Measurements from ENCODE around the gene FOXP2.
"Not testable (repeated sequence)": the region's sequence is repeated elsewhere in the genome, so short reads cannot be mapped to it uniquely, and the experiment has no call there.

FOXP2 gene

DNA sequence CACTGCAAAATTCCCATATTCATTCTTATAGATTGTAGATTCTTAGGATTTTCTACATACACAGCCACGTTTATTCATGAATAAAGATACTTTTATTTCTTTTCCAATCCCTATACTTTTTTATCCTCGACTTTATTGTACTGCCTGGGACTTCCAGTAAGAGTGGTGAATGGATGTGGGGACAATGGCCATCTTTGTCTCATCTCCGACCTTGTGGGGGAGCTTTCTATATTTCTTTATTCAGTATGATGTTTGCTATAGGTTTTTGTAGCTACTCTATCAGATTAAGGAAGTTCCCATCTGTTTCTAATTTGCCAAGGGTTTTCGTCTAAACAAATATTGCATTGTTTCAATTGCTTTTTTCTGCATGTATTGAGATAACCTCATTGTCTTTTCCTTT is 184.3 kb downstream of the FOXP2 start:
- DNase-seq, result no peak

DNA sequence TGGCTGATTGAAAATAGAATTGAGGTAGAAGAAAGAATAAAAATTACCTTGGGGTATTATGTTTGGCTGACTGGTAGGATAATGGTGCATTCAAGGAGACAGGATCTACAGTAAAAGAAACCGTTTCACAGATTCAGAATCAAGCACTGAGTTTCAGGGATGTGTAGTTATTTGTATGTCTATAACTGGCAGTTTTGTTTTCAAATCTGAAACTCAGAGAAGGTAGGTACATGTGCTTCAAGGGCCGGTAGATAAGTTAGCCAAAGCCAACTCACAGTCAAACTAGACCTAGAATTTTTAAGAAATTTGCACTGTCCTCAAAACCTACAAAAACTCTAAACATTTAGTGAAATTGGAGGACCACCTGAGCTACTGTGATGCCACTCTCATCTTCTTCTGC is 191.5 kb downstream of the FOXP2 start:
- no peak for DNase-seq

DNA sequence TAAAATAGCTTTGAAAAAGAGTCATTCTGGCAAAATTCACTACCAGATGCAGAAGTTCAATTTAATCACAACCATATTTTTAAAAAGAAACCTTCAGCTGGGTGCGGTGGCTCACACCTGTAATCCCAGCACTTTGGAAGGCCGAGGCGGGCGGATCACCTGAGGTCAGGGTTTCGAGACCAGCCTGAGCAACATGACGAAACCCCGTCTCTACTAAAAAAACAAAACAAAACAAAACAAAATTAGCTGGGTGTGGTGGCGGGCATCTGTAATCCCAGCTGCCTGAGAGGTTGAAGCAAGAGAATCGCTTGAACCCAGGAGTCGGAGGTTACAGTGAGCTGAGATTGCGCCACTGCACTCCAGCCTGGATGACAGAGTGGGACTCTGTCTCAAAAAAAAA is 194.2 kb downstream of the FOXP2 start:
- DNase-seq, result not testable (repeated sequence)

DNA sequence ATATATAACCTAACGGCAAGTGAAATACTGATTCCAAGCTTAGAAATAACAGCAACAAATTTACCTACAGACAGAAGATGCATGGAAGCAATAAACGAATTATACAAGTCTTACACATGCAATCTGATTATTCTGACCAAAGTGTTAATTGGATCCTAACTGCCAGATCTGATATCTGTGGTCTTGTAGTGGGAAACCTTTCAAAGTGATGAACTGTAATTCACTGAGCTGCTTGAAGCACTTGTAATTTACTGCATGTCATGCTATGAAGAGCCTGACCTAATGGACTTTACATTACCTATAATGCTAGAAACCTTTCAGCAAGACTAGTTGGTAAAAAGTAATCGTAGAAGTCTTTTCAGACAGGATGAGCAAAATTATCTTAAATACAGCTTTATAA is 205.6 kb downstream of the FOXP2 start:
- no peak for DNase-seq

DNA sequence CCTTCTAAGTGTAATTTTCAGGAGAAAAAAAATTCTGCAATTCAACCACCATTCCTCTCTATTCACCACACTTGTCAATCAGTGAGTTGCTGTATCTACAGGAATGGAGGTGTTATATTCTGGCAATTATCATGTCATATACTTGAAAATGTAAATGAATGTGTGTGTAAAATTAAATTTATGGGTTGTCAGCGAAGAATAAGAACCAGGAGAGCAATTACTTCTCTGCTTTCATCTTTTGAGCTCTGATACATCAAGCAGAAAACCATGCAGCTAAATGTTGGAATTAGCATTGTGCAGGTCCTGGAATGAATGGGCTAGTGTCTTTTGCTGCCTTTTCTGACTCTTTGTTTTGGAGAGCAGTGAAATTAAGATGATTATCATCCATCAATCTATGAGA is 207.6 kb downstream of the FOXP2 start:
- no peak for DNase-seq

DNA sequence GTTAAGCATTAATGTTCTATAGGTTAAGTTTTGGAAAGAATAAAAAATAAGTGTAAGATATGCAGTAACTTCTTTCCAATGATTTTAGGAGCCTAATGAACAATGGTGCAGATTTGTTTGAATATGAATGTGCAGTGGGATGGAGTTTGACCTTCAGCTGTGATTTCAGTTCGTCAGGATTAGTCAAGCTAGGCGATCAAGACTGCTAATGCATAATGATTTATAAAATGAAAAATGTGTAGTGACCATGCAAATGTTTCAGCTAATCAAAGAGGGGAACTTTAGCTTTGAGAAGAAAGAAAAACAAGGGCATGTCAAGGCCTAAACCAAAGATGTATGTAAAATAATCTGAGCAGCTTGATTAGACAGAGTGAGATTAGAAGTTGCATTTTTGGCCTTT is 208.5 kb downstream of the FOXP2 start:
- DNase-seq, result no peak

DNA sequence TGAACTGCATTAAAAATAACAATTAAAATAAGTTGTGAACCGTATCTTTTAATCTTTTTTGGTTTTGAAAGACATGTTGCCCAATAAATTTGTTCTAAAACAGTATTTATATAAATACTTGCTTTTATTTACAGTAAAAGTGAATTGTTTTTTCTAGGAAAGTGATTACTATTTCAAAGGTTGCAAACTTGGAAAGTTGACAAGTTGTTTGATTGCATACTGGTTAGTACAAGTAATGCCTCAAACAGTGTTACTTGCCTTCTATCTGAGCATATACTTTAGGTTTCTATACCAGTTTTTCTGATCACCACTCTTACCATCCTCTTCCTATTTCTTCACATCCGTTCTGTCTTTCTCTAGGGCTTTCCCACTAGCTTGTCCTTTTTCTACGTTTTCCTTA is 212.6 kb downstream of the FOXP2 start:
- DNase-seq, result no peak

DNA sequence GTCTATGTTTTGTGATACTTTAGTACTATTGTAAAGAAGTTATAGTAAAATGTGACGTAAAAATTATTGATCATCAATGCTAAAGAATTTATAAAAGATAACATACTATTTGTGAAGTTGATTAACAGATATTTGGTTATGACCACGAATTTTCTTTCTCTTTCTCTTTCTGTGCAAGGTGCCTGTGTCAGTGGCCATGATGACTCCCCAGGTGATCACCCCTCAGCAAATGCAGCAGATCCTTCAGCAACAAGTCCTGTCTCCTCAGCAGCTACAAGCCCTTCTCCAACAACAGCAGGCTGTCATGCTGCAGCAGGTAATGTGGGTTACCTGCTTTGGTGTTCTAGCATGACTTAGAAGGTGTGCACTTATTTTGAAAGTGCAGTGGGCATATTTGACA is 213.7 kb downstream of the FOXP2 start:
- no peak for DNase-seq

DNA sequence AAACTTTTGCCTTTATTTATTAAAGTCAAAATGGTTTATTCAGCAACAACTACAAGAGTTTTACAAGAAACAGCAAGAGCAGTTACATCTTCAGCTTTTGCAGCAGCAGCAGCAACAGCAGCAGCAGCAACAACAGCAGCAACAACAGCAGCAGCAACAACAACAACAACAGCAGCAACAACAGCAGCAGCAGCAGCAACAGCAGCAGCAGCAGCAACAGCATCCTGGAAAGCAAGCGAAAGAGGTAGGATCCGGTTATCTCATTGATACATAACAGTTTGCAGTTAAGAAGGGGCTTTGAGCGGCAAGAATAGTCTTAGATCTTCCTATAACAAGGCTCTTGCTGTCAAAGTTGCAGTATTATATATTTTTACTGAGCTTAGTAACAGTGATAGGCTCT is 215.1 kb downstream of the FOXP2 start:
- no peak for DNase-seq

DNA sequence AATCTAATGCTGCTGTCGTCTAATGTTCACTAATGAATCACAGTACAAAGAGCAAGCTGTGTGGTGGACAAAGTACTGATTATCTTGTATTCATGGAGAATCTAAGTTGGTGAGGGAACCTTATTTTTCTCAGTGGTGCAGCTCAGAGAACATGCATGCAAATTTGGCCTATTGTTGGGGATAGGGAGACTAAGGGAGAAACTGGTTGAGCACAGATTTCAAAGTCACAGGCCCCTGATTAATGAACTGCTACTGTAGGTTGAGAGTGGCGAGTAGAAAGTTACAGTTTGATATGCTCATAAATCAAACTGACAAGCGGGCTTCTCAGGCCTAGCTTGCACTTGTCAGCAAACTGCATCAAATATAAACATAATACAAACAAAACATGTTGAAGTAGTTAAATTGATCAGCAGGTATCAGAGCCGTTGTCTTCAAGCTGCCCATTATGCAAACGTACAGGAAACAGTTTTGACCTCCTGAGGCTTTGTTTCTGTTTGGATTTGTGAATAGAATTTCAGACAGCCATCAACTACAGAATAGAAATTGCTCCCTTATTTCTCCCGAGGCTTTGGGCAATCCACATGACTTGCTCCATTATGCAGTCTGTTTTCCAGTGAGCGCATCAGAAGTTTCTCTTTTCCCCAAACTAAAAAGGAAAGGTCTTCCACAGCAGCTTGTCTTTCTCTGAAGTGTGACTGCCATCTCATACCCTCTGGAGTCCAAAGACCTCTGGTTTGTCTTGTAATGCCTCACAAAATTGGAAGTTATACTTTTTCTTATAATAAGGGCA is 215.8 kb downstream of the FOXP2 start:
- DNase-seq, result no peak

DNA sequence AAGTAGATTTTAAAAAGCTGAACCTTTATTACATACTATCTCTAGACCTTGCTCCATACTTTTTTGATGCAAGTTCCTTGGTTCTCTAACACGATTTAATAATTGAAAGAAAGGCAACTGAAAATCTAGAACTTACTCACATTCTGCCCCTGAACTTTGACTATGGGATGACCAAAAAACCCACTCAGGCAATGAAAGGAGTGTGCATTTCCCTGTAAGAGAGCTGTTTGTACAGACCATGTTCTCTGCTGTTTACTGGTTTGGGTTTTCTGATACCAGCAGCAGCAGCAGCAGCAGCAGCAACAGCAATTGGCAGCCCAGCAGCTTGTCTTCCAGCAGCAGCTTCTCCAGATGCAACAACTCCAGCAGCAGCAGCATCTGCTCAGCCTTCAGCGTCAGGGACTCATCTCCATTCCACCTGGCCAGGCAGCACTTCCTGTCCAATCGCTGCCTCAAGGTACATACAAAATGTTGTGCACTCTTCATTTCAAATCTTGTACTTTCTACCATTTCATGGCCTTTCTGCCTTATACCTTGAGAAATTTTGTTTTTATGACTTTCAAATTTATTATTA is 216.7 kb downstream of the FOXP2 start:
- DNase-seq, result no peak

DNA sequence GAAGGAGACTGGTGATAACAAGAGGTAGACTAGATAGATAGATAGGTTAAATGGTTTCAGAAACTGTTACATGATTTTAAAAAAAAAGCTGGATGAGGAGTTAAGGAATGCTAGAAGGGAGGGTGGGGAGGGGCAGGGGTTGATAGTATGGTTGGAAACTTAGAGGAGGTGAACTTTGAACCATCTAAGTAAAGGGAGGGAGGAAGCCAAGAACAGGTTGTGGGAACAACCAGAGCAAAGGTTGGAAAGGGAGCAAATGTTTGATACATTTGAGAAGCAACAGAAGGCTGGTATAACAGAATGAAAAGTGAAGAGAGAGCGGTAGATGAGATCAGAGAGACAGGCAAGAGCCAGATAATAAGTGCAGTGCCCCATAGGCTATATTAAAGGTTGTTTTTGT is 224.8 kb downstream of the FOXP2 start:
- no peak for DNase-seq

DNA sequence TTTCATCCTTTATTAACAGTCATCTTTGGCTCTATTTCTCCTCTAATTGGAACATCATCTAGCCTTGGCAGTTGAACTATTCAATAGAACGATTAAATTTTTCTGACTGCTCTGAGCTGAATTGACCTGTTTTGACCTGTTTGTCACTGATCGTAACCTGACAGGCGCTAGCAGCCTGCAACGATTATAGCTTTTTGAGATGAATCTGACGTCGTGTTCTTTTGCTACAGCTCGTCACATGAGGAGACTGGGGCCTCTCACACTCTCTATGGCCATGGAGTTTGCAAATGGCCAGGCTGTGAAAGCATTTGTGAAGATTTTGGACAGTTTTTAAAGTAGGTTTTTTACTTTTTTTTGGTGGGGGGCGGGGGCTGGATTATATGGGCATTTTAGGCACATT is 229.8 kb downstream of the FOXP2 start:
- DNase-seq, result no peak

DNA sequence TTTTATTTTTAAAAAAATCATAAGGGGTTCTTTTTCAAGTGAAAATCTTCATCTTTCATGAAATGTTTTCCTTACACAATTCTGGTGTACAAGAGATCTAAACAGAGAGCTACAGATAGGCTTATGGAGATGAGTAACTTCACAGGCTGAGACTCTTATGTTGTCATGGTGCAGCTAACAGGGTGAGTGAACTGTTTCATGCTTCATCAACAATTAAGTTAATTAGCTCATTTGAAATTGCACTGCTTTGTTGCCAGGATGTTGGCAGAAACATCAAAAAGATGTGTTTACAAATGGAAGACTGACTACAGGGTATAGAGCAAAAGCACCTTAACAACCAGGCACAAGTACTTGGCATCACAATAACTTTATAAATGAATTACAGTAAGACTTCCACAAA is 230.8 kb downstream of the FOXP2 start:
- no peak for DNase-seq

DNA sequence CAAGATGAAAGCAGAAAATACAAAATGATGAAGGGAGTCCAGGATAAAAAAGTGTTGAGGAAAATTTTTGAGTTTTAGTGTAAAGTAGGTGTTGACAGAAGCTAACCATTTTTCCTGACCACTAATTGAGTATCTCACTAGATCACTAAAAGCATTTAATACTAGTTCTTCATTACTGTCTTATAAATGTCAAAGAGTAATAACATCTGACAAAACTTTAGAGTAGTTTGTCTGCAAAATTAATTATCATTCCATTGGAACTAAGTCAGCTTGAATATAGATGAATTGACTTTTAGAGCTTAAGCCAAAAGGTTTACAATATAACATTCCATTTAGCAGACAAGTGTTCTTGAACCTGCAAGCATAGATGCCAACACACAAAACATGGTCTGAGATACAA is 232.9 kb downstream of the FOXP2 start:
- peak; percentile 1 for DNase-seq

DNA sequence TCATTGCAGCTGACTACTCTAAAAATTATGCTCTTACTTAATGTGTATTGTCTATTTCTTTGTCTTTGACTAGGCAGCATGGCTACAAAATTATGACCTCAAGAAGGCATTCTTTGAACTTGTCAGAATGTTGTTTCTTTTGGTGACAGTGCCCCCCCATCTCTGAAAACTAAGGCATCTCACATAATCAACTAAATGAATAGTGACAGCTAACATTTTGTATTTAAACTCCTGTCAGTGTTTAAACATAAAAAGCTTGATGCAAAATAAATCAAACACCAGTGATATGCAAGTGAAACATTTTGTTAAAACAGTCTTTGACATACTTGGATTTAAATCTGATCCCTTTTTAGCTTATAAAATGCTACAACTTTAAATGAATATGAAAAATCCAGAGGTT is 233.5 kb downstream of the FOXP2 start:
- no peak for DNase-seq

DNA sequence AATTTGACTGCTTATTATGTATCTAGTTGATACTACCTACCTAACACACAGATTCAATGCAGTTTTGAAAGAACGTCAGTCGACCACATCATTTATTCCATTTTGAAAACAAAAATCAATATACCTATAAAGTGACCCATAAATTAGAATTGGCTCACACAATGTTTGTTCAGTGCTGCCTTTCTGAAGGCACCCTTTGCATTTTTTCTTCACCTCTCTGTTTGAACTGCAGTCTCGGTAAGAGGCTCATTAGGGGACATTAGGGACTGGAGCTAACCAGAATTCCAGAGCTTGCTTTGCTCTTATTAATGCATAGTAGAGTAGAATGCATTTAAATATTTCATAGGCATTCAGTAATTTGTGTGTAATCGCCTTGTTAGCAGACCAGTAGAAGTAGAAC is 234.1 kb downstream of the FOXP2 start:
- DNase-seq, result no peak

DNA sequence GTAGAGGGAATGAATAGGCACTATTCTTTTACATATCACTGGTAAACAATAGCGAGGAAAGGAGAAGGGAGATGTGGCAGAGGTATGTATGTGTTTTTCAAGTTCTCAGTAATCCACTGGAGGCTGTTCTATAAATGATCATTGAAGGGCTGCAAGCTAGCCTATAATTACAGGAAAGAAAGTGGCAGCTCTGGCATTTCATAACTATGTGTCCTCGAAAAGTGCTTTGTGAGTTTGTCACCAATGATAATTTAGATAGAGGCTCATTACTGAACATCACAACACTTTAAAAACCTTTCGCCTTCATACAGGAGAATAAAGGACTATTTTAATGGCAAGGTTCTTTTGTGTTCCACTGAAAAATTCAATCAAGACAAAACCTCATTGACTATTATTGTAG is 235.1 kb downstream of the FOXP2 start:
- DNase-seq, result no peak

DNA sequence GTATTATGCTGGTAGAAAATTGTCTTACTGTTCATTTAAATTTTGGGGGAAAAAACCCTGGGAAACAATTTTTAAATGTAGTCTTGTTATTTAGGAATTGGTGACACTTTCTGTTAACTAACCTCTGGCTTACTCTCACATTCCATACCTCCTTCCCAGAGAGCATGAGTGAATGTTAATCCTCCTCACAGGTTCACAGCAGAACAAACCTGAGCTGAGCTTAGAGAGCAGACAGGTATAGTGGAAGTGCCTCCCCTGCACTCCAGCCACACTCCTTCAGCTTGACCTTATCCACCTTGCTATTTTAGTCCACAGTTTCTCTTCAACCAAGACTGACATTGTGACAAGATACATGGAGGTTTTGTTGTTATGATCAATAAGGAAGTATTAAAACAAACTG is 235.9 kb downstream of the FOXP2 start:
- DNase-seq, result no peak

DNA sequence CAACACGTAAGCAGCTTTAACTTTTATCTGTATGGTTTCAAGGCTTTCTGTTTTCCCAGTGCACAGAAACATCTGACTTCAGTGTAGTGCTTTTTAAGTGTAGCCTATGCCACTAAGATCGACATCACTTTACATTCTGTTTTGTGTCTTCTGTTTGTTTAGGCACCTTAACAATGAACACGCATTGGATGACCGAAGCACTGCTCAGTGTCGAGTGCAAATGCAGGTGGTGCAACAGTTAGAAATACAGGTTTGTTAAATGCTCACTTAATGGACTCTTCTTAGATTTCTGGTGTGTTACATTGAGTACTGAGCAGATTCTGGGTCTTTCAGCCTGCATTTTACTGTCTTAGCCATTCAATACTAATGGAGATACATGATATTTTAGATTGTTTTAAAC is 237.4 kb downstream of the FOXP2 start:
- DNase-seq, result no peak

DNA sequence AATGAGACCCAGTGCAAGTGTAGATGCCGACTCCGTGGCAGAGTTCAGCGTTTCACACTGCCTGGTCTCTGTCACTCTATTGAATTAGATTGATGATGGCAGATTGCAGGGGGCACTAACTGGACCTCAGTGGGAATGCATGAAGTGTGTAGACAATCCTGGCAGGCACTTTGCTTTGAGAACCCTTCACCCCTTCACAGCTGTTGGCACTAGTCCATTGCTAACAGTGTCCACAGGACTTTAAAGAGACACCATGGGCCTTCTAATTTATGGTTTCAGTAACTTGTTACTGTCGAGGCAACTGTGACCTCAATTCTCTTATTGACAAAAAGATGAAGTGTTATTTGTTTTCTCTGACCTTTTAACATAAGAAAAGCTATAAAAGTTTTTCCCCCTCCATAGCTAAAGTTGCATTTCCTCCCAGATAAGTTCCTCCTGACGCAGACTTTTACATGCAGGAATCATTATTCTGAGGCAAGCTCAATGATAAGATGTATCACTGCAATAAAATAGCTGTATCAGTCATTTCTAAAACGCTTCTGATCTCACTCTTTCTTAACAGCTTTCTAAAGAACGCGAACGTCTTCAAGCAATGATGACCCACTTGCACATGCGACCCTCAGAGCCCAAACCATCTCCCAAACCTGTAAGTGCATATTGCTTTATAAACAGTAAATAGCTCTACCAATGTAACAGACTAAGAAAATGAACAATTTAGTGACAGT is 238.9 kb downstream of the FOXP2 start:
- no peak for DNase-seq

DNA sequence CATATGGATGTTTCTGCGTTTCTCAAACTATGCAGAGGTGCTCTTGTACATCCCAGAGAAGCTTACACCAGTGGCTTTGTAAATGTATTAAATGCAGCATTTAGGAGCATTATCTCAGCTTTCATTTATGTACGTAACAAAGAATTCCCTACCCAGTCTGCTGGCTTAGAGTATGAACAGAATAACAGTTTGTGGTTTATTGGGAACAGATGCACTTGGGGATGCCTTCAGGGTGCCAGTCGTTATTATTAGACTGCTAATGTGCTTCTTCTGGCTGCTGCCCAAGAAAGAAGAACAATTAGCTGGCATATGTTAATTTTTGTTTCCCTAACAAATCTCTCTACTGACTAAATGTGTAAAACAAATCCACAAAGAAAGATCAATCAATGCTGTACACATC is 241.9 kb downstream of the FOXP2 start:
- DNase-seq, result no peak

DNA sequence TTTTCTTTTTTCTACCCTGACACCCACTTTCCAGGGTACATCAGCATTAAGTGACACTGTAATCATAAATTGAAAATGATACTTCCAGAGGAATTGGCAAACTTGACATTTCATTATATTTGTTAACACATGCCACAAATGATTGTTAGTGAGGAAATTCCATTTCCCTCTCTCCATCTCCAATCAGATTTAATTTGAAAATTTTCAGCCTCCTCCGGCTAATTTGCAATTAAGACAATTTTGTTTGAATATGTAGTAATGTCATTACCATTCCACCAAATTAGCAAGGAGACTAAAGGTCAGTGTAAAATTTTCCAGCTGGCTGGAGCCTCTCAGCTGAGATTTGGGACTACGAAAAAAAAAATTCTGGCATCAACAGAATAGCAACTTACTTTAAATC is 242.7 kb downstream of the FOXP2 start:
- DNase-seq, result no peak

DNA sequence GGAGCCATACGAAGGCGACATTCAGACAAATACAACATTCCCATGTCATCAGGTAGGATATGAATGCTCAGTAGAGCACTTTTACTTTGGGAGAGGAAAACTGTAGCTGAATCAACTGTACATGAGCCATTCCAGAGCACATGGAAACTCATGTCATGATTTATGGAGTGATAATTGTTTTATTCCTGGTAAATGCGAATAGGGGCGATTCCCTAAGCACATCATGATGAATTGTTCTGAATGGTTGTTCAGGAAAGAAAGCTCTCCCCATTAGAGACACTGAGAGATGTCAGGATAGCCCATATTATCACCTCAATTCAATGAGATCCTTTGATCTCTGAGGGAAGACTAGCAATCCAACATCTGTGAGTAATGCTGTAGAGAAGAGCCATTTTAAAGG is 243.6 kb downstream of the FOXP2 start:
- DNase-seq, result peak; percentile 7

Measured in fibroblast of skin of right quadriceps (primary cell).